Aortic smooth muscle cell (primary cell): ENCODE measurements around the gene KIAA0586. TPM values are rescaled to one million over a fixed set of nuclear protein-coding genes. Genes with fewer than 3 reads are reported as not detected.

Experiments used
- total RNA-seq: library from RNA; depleted of rRNA; stranded (reverse); fragments of >200 nt; gene quantifications from 2 replicates; pipeline ENCODE4 v1.2.3, GENCODE V29; 2014

The KIAA0586 gene
- total RNA-seq: 20.6 and 23.5 TPM in 2 replicates

GRCh38 chr14:58427281-58428117 lies at the start of gene KIAA0586, which contains the start of gene TIMM9:
KIAA0586 (plus strand) TSS chr14:58427719; CDS start chr14:58428265, 546 bp downstream.
TIMM9 (minus strand) TSS chr14:58427531; CDS start chr14:58411945, 15,586 bp downstream.

GRCh38 chr14:58395812-58396788 lies 31.4 kb upstream of the KIAA0586 start, which contains the start of gene TOMM20L:
TOMM20L (plus strand) TSS chr14:58395930; CDS start chr14:58395958, 28 bp downstream.

Other genes starting within 250 kb of the KIAA0586 start
- 51.7 and 55.4 TPM in 2 replicates for gene ACTR10, start 227.6 kb upstream of the KIAA0586 start, total RNA-seq
- gene PSMA3, start 182.9 kb upstream of the KIAA0586 start, total RNA-seq: 71.7 and 79.8 TPM in 2 replicates
- gene ARID4A, start 129.2 kb upstream of the KIAA0586 start, total RNA-seq: 9.2 and 11.2 TPM in 2 replicates
- gene TOMM20L, start 31.8 kb upstream of the KIAA0586 start, total RNA-seq: not detected in 2 replicates
- 12.3 and 19.8 TPM in 2 replicates for gene TIMM9, start 188 bp upstream of the KIAA0586 start, total RNA-seq
- 3.2 and 5.3 TPM in 2 replicates for gene DACT1, start 210.2 kb downstream of the KIAA0586 start, total RNA-seq